ENCODE results near the gene AP2A1.

The AP2A1 gene

GRCh38 chr19:49853852-49854377 lies 87.1 kb downstream of the AP2A1 start:
- H3K4me3 ChIP-seq (ENCODE audit: low read depth, low read length) = no peak overlapping the region
- TF ChIP-seq CTCF (IDR thresholded peaks at IDR 0.05; ENCODE audit: control insufficient read depth, extremely low read depth, insufficient read depth) = no peak
- DNase-seq (ENCODE audit: low read depth) = no peak

GRCh38 chr19:49854378-49855263 lies 87.8 kb downstream of the AP2A1 start:
- no peak for TF ChIP-seq CTCF (IDR thresholded peaks at IDR 0.05; ENCODE audit: control insufficient read depth, extremely low read depth, insufficient read depth)
- H3K4me3 ChIP-seq (ENCODE audit: low read depth, low read length) = no peak overlapping the region
- no peak for DNase-seq (ENCODE audit: low read depth)

- no peak for TF ChIP-seq CTCF (IDR thresholded peaks at IDR 0.05; ENCODE audit: control insufficient read depth, extremely low read depth, insufficient read depth)
- DNase-seq (ENCODE audit: low read depth) = no peak
- no peak overlapping the region for H3K4me3 ChIP-seq (ENCODE audit: low read depth, low read length)
Observed at GRCh38 chr19:49855277-49855675, 88.5 kb downstream of the AP2A1 start.

GRCh38 chr19:49855676-49856573 lies 89.1 kb downstream of the AP2A1 start:
- TF ChIP-seq CTCF (IDR thresholded peaks at IDR 0.05; ENCODE audit: control insufficient read depth, extremely low read depth, insufficient read depth) = no peak
- H3K4me3 ChIP-seq (ENCODE audit: low read depth, low read length) = no peak overlapping the region
- no peak for DNase-seq (ENCODE audit: low read depth)

- H3K4me3 ChIP-seq (ENCODE audit: low read depth, low read length) = no peak overlapping the region
- no peak for DNase-seq (ENCODE audit: low read depth)
- no peak for TF ChIP-seq CTCF (IDR thresholded peaks at IDR 0.05; ENCODE audit: control insufficient read depth, extremely low read depth, insufficient read depth)
Observed at GRCh38 chr19:49856574-49857021, 89.8 kb downstream of the AP2A1 start.
